GM10248 (cell line): ENCODE measurements around the gene SPRY1.

Source experiments
- CTCF ChIA-PET: fragments of 300-600 bp; sonication (Branson Sonifier 250); formaldehyde crosslinking; extraction: SDS; loops from one replicate; lab custom pipeline; 2021; ENCODE audit warnings: antibody characterized with exemption; lab: Yijun Ruan, JAX
- POLR2A ChIA-PET: fragments of 350-650 bp; sonication (Branson Sonifier 250); formaldehyde crosslinking; extraction: SDS; loops from one replicate; lab custom pipeline; 2020; ENCODE audit warnings: antibody characterized with exemption; lab: Yijun Ruan, JAX
- DNase-seq: peaks from one replicate; pipeline ENCODE4 v3.0.0; 2012; ENCODE audit errors: extremely low spot score
- CTCF ChIP-seq: IDR thresholded peaks from 2 replicates; pipeline ENCODE4 v1.5.1; 2012; ENCODE audit warnings: mild to moderate bottlenecking, low read depth; ENCODE audit errors: extremely low read depth, missing control alignments, control extremely low read depth

The SPRY1 gene

GRCh38 chr4:123450393-123450792 is 53.8 kb downstream of the SPRY1 start:
- POLR2A ChIA-PET: no interaction called here

GRCh38 chr4:123452616-123453015 is 56.0 kb downstream of the SPRY1 start:
- ChIA-PET CTCF (no interaction called here), POLR2A (no interaction called here)
- TF ChIP-seq CTCF: no peak
- DNase-seq: no peak

More at GRCh38 chr4:123450393-123450792, 53.8 kb downstream of the SPRY1 start:
- CTCF ChIA-PET: interaction anchor here (1.3 to 1.5 kb wide), 2 partner anchors 10 kb away, joined by 3 to 5 read pairs; no protein-coding TSS in a partner anchor
- no peak for DNase-seq
- TF ChIP-seq CTCF: no peak

- DNase-seq: no peak
- ChIA-PET CTCF (interaction anchor here (1.0 kb wide), 1 partner anchor 14 kb away, joined by 3 read pairs; no protein-coding TSS in a partner anchor), POLR2A (no interaction called here)
- TF ChIP-seq CTCF: no peak
Measured at GRCh38 chr4:123453061-123453680, 56.6 kb downstream of the SPRY1 start.
